Esophagus (tissue), 2 donors: ENCODE data around the gene LST1. TPM values are rescaled to one million over a fixed set of nuclear protein-coding genes. Genes with fewer than 3 reads are reported as not detected.

Experiments used
- H3K27ac ChIP-seq, 2 donors: one replicate each; pipeline ENCODE4 v1.5.1; 2013; ENCODE audit warnings: low read depth in 2 of 2, mild to moderate bottlenecking in 2 of 2, inconsistent platforms in 1 of 2, low read length in 1 of 2, moderate library complexity in 1 of 2
- H3K27me3 ChIP-seq, 2 donors: one replicate each; pipeline ENCODE4 v1.6.1; 2013; ENCODE audit warnings: low read length in 2 of 2, control low read depth in 1 of 2, mild to moderate bottlenecking in 1 of 2; ENCODE audit not compliant: insufficient read depth in 2 of 2, control insufficient read depth in 1 of 2
- H3K36me3 ChIP-seq, 2 donors: one replicate each; pipeline ENCODE4 v1.6.1; 2013; ENCODE audit warnings: low read length in 1 of 2; ENCODE audit not compliant: control insufficient read depth in 2 of 2, insufficient read depth in 2 of 2
- H3K4me1 ChIP-seq, 2 donors: one replicate each; pipeline ENCODE4 v1.6.1; 2013; ENCODE audit warnings: low read length in 1 of 2; ENCODE audit not compliant: control insufficient read depth in 2 of 2, insufficient read depth in 2 of 2
- H3K4me3 ChIP-seq, 2 donors: one replicate each; pipeline ENCODE4 v1.5.1; 2013; ENCODE audit warnings: low read length in 2 of 2, mild to moderate bottlenecking in 2 of 2, low read depth in 1 of 2, moderate library complexity in 1 of 2
- H3K9me3 ChIP-seq, 2 donors: one replicate each; pipeline ENCODE4 v1.6.1; 2013; ENCODE audit warnings: mild to moderate bottlenecking in 2 of 2, low read depth in 1 of 2, low read length in 1 of 2, moderate library complexity in 1 of 2; ENCODE audit not compliant: control insufficient read depth in 2 of 2, insufficient read depth in 1 of 2
- WGBS, 2 donors: extraction: QIAGEN DNeasy Blood & Tissue Kit; methylation state at CpG; one replicate each; pipeline ENCODE4 v1.1.7; 2013; 5-methylcytosine and 5-hydroxymethylcytosine counted together
- polyA plus RNA-seq, 2 donors: library from polyadenylated mRNA; stranded (reverse); fragments of 200-250 nt; gene quantifications; one replicate each; pipeline ENCODE4 v1.2.3, GENCODE V29; 2013
- donor health status: healthy with polysubstance abuse.
- donor health status: Bipolar disorder and iron deficiency.

Gene LST1
- polyA plus RNA-seq, 2 donors, result 2.8 to 6.9 TPM

- H3K27ac ChIP-seq, result no peak overlapping the region
- no peaks in the 10 kb centered on the region for H3K9me3 ChIP-seq
- H3K36me3 ChIP-seq, result no peaks in the 10 kb centered on the region
- no peaks in the 10 kb centered on the region for H3K27me3 ChIP-seq
- no peaks in the 10 kb centered on the region for H3K4me1 ChIP-seq
- WGBS, 2 donors, result 77 to 82% methylated on average over 14 of the region's 14 CpGs
- H3K4me3 ChIP-seq, result no peak overlapping the region
Observed at GRCh38 chr6:31574106-31575061, 11.7 kb upstream of the LST1 start.

GRCh38 chr6:31575335-31575901 lies 10.7 kb upstream of the LST1 start, which contains the start of gene TNF:
Gene TNF, plus strand, starts transcription at chr6:31575565. Its CDS starts 177 bp downstream, at chr6:31575742.
- no peaks in the 10 kb centered on the region for H3K4me1 ChIP-seq
- H3K27ac ChIP-seq, result peak within 1 kb of the TSS; percentile 13 to 52
- peak within 1 kb of the TSS; percentile 21 to 35 for H3K4me3 ChIP-seq
- H3K27me3 ChIP-seq, result no peaks in the 10 kb centered on the region
- no peaks in the 10 kb centered on the region for H3K9me3 ChIP-seq
- H3K36me3 ChIP-seq, result no peaks in the 10 kb centered on the region
- 45 to 47% methylated on average over 19 of the region's 19 CpGs for WGBS, 2 donors

GRCh38 chr6:31575952-31576685 lies 10.0 kb upstream of the LST1 start:
- Histone ChIP-seq H3K9me3 (no peaks in the 10 kb centered on the region), H3K36me3 (no peaks in the 10 kb centered on the region), H3K27me3 (no peaks in the 10 kb centered on the region), H3K4me1 (peaks cover 0 to 2% of the 10 kb centered on the region in 2 donors), H3K27ac (peak overlapping the region; percentile 13 to 52), H3K4me3 (peak overlapping the region; percentile 21 to 35)
- 70 to 75% methylated on average over 8 of the region's 8 CpGs for WGBS, 2 donors

- Histone ChIP-seq H3K9me3 (no peaks in the 10 kb centered on the region), H3K4me1 (peaks cover 0 to 6% of the 10 kb centered on the region in 2 donors), H3K36me3 (no peaks in the 10 kb centered on the region), H3K4me3 (peak overlapping the region in 1 of 2 donors; percentile 10), H3K27ac (peak overlapping the region in 1 of 2 donors; percentile 19), H3K27me3 (no peaks in the 10 kb centered on the region)
- WGBS, 2 donors, result 73 to 79% methylated on average over 19 of the region's 19 CpGs
Observed at GRCh38 chr6:31576897-31577578, 9.0 kb upstream of the LST1 start.

- 83 to 85% methylated on average over 3 of the region's 3 CpGs for WGBS, 2 donors
- H3K27me3 ChIP-seq, result no peaks in the 10 kb centered on the region
- H3K9me3 ChIP-seq, result no peaks in the 10 kb centered on the region
- peaks cover 0 to 6% of the 10 kb centered on the region in 2 donors for H3K4me1 ChIP-seq
- H3K36me3 ChIP-seq, result no peaks in the 10 kb centered on the region
- H3K27ac ChIP-seq, result no peak overlapping the region
- no peak overlapping the region for H3K4me3 ChIP-seq
Observed at GRCh38 chr6:31577579-31577966, 8.5 kb upstream of the LST1 start.

GRCh38 chr6:31578184-31579118 lies 7.6 kb upstream of the LST1 start:
- Histone ChIP-seq H3K27me3 (no peaks in the 10 kb centered on the region), H3K4me1 (peaks cover 0 to 6% of the 10 kb centered on the region in 2 donors), H3K9me3 (no peaks in the 10 kb centered on the region), H3K4me3 (no peak overlapping the region), H3K36me3 (no peaks in the 10 kb centered on the region), H3K27ac (no peak overlapping the region)
- 66 to 71% methylated on average over 12 of the region's 12 CpGs for WGBS, 2 donors

- no peak overlapping the region for H3K4me3 ChIP-seq
- H3K9me3 ChIP-seq, result no peaks in the 10 kb centered on the region
- 83 to 85% methylated on average over 3 of the region's 3 CpGs for WGBS, 2 donors
- H3K36me3 ChIP-seq, result no peaks in the 10 kb centered on the region
- H3K4me1 ChIP-seq, result peaks cover 0 to 6% of the 10 kb centered on the region in 2 donors
- no peaks in the 10 kb centered on the region for H3K27me3 ChIP-seq
- H3K27ac ChIP-seq, result no peak overlapping the region
Observed at GRCh38 chr6:31579119-31579505, 7.0 kb upstream of the LST1 start.

- H3K36me3 ChIP-seq, result no peaks in the 10 kb centered on the region
- H3K4me1 ChIP-seq, result peaks cover 0 to 6% of the 10 kb centered on the region in 2 donors
- H3K9me3 ChIP-seq, result no peaks in the 10 kb centered on the region
- H3K4me3 ChIP-seq, result no peak overlapping the region
- H3K27ac ChIP-seq, result no peak overlapping the region
- 90 to 91% methylated on average over 8 of the region's 8 CpGs for WGBS, 2 donors
- H3K27me3 ChIP-seq, result no peaks in the 10 kb centered on the region
Observed at GRCh38 chr6:31579546-31580437, 6.3 kb upstream of the LST1 start.
